Adrenal gland (tissue), 12 donors: Measurements from ENCODE around the gene NAT10. TPM values are rescaled to one million over a fixed set of nuclear protein-coding genes. Genes with fewer than 3 reads are reported as not detected.
A peak's percentile ranks its signal among the peaks of the same experiment; 100 is the strongest.

Source experiments
- DNase-seq, 7 donors: peaks; one replicate each; pipeline ENCODE4 v3.0.0-alpha.2; 2019 to 2020
- H3K27ac ChIP-seq, 5 donors: fragments of 200-600 bp; sonication (generic) in 4 of 5; 1 replicate in 3 of 5; 2 replicates in 2 of 5; pipeline versions ENCODE4 v1.5.1 to v1.8.0; 2016 to 2020; ENCODE audit warnings: mild to moderate bottlenecking in 1 of 5
- H3K27me3 ChIP-seq: fragments of 200-600 bp; 2 replicates; pipeline ENCODE4 v1.8.0; 2021
- H3K36me3 ChIP-seq, 2 donors: fragments of 200-600 bp; replicated peaks in 1 of 2; 1 replicate in 1 of 2; 2 replicates in 1 of 2; pipeline versions ENCODE4 v1.5.1 to v1.8.0; 2018 to 2022
- H3K4me1 ChIP-seq, 2 donors: fragments of 200-600 bp; replicated peaks in 1 of 2; 1 replicate in 1 of 2; 2 replicates in 1 of 2; pipeline versions ENCODE4 v1.5.1 to v1.8.0; 2018 to 2021
- H3K4me3 ChIP-seq, 4 donors: fragments of 200-600 bp; sonication (generic) in 3 of 4; one replicate each; pipeline ENCODE4 v1.5.1; 2016 to 2018
- H3K9me3 ChIP-seq, 3 donors: fragments of 200-600 bp; sonication (generic) in 1 of 3; replicated peaks in 1 of 3; 1 replicate in 2 of 3; 2 replicates in 1 of 3; pipeline versions ENCODE4 v1.5.1 to v1.8.0; 2016 to 2021
- POLR2A ChIP-seq, 2 donors: fragments of 450-650 bp; IDR thresholded peaks; one replicate each; pipeline ENCODE4 v1.6.1; 2017; ENCODE audit warnings: antibody characterized with exemption in 2 of 2, mild to moderate bottlenecking in 2 of 2, moderate library complexity in 1 of 2
- WGBS, 4 donors: extraction: QIAGEN DNeasy Blood & Tissue Kit in 2 of 4; methylation state at CpG; one replicate each; pipeline versions ENCODE4 v1.1.5 to v1.1.7; 2013 to 2017; 5-methylcytosine and 5-hydroxymethylcytosine counted together
- intact Hi-C, 2 donors: fragments of 100-400 bp; cut with DNase I; formaldehyde crosslinking; loops; one replicate each; pipeline versions ENCODE4 v1.14.1 to v1.15.0; 2022 to 2023
- polyA plus RNA-seq, 3 donors: library from polyadenylated mRNA; stranded (reverse); fragments of 200-250 nt in 2 of 3; fragments of 350-450 nt in 1 of 3; fragmentation: Illumina TruSeq in 1 of 3; extraction: RNeasy Lipid Tissue Mini Kit (QIAGEN cat#74804) in 1 of 3; gene quantifications; one replicate each; pipeline ENCODE4 v1.2.3, GENCODE V29; 2013 to 2014
- total RNA-seq, 9 donors: library from RNA; depleted of rRNA in 4 of 9; stranded (reverse); fragments of >200 nt in 4 of 9; fragments of 120-200 nt in 1 of 9; fragmentation: NEBNext Ultra II Directional in 1 of 9; extraction: Animal tissue kit (Norgen Biotek cat#: 25700) in 1 of 9; gene quantifications; one replicate each; pipeline versions ENCODE4 v1.1.0 to v1.2.4, GENCODE V29; 2013 to 2023
- TF ChIP-seq, protein P1 (sequence below), 6 experiments: fragments of 450-650 bp in 4 of 6; fragments of 200-600 bp in 2 of 6; sonication (generic) in 1 of 6; IDR thresholded peaks; 1 replicate in 5 of 6; 2 replicates in 1 of 6; pipeline versions ENCODE4 v1.5.1 to v1.8.0; 2016 to 2021; ENCODE audit warnings: antibody characterized with exemption in 6 of 6, mild to moderate bottlenecking in 2 of 6, moderate library complexity in 1 of 6
- donor health status: healthy with polysubstance abuse.
- donor health status: Bipolar disorder and iron deficiency.
- donor health status: DM: yes; HTN: yes; CAD: no.
- donor health status: DM: no; HTN: no; CAD: no.
- donor health status: DM: no; HTN: no; CAD: no.
- donor health status: DM: yes; HTN: yes; CAD: no.

NAT10 gene
- total and polyA plus RNA-seq, 12 donors: 16.8 to 65.2 (median 45.5) TPM

DNA sequence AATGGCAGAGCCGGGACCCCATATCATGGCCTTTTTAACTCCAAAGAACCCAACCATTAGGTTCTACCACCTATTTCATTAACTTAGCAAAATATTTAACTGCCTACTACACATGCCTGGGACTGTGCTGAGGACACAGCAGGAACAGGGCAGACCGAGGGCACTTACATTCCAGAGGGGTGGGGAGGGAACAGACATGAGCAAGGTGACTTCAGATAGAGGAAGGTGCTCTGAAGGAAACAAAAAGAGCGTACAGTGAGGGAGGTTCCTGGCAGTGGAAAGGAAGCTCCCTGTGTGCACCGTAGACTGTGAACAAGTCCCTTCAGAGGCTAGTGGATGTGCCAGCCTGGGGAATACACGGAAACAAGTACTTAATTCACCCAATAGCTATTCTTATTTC is 82.8 kb downstream of the NAT10 start:
- intact Hi-C loops: no loop called here
- H3K4me1 ChIP-seq: peaks cover 0 to 11% of the 10 kb centered on the region in 2 donors
- no peak for TF ChIP-seq POLR2A (IDR thresholded peaks at IDR 0.05)
- no peaks in the 10 kb centered on the region for H3K36me3 ChIP-seq
- no peaks in the 10 kb centered on the region for H3K9me3 ChIP-seq
- H3K27me3 ChIP-seq: no peaks in the 10 kb centered on the region
- no peak overlapping the region for H3K4me3 ChIP-seq
- H3K27ac ChIP-seq: no peak overlapping the region
- 81 to 89% (median 87%) methylated on average over 5 of the region's 5 CpGs for WGBS, 4 donors
- no peak for DNase-seq

GRCh38 chr11:34189191-34189590 is 83.8 kb downstream of the NAT10 start:
- TF ChIP-seq, protein P1, sequence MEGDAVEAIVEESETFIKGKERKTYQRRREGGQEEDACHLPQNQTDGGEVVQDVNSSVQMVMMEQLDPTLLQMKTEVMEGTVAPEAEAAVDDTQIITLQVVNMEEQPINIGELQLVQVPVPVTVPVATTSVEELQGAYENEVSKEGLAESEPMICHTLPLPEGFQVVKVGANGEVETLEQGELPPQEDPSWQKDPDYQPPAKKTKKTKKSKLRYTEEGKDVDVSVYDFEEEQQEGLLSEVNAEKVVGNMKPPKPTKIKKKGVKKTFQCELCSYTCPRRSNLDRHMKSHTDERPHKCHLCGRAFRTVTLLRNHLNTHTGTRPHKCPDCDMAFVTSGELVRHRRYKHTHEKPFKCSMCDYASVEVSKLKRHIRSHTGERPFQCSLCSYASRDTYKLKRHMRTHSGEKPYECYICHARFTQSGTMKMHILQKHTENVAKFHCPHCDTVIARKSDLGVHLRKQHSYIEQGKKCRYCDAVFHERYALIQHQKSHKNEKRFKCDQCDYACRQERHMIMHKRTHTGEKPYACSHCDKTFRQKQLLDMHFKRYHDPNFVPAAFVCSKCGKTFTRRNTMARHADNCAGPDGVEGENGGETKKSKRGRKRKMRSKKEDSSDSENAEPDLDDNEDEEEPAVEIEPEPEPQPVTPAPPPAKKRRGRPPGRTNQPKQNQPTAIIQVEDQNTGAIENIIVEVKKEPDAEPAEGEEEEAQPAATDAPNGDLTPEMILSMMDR (IDR thresholded peaks at IDR 0.05): no peak
- TF ChIP-seq POLR2A (IDR thresholded peaks at IDR 0.05): no peak
- DNase-seq: no peak
- H3K4me1 ChIP-seq: peaks cover 0 to 14% of the 10 kb centered on the region in 2 donors
- no peak overlapping the region for H3K27ac ChIP-seq
- H3K27me3 ChIP-seq: no peaks in the 10 kb centered on the region
- H3K9me3 ChIP-seq: no peaks in the 10 kb centered on the region
- H3K36me3 ChIP-seq: no peaks in the 10 kb centered on the region
- 85 to 89% (median 87%) methylated on average over 9 of the region's 9 CpGs for WGBS, 4 donors
- intact Hi-C loops: no loop called here
- no peak overlapping the region for H3K4me3 ChIP-seq

- intact Hi-C loops: no loop called here
- Histone ChIP-seq H3K27me3 (no peaks in the 10 kb centered on the region), H3K4me3 (no peak overlapping the region), H3K4me1 (peaks cover 0 to 14% of the 10 kb centered on the region in 2 donors), H3K9me3 (no peaks in the 10 kb centered on the region), H3K27ac (no peak overlapping the region), H3K36me3 (no peaks in the 10 kb centered on the region)
- DNase-seq: no peak
- no peak for TF ChIP-seq POLR2A (IDR thresholded peaks at IDR 0.05)
- TF ChIP-seq, protein P1 (IDR thresholded peaks at IDR 0.05): no peak
- 91 to 99% (median 94%) methylated on average over 8 of the region's 8 CpGs for WGBS, 4 donors
These were observed 85.0 kb downstream of the NAT10 start for GRCh38 chr11:34190192-34191139.

GRCh38 chr11:34191578-34191977 is 86.1 kb downstream of the NAT10 start:
- DNase-seq: no peak
- peak overlapping the region in 1 of 5 donors; percentile 51 for H3K27ac ChIP-seq
- peaks cover 0 to 14% of the 10 kb centered on the region in 2 donors for H3K4me1 ChIP-seq
- H3K9me3 ChIP-seq: no peaks in the 10 kb centered on the region
- no peaks in the 10 kb centered on the region for H3K36me3 ChIP-seq
- no peak overlapping the region for H3K4me3 ChIP-seq
- intact Hi-C loops: no loop called here
- TF ChIP-seq, protein P1 (IDR thresholded peaks at IDR 0.05): no peak
- no peak for TF ChIP-seq POLR2A (IDR thresholded peaks at IDR 0.05)
- no peaks in the 10 kb centered on the region for H3K27me3 ChIP-seq
- WGBS, 4 donors: 83 to 92% (median 88%) methylated on average over 5 of the region's 5 CpGs
